ENCODE results near the gene FAM163B. TPM values are rescaled to one million over a fixed set of nuclear protein-coding genes. Genes with fewer than 3 reads are reported as not detected.
A peak's percentile ranks its signal among the peaks of the same experiment; 100 is the strongest.

Gene FAM163B
- total RNA-seq, 4 donors from 2014 or later: not detected

GRCh38 chr9:133536080-133536479 is 73.1 kb downstream of the FAM163B start:
- H3K9me3 ChIP-seq: no peaks in the 10 kb centered on the region
- no peak for TF ChIP-seq POLR2A (IDR thresholded peaks at IDR 0.05)
- no peak for TF ChIP-seq CTCF (IDR thresholded peaks at IDR 0.05)
- H3K27ac ChIP-seq: no peak overlapping the region
- no peaks in the 10 kb centered on the region for H3K36me3 ChIP-seq
- DNase-seq: no peak
- H3K27me3 ChIP-seq: no peaks in the 10 kb centered on the region
- no peak overlapping the region for H3K4me3 ChIP-seq
- H3K4me1 ChIP-seq: peaks cover 0 to 33% (median 5%) of the 10 kb centered on the region in 4 donors

DNA sequence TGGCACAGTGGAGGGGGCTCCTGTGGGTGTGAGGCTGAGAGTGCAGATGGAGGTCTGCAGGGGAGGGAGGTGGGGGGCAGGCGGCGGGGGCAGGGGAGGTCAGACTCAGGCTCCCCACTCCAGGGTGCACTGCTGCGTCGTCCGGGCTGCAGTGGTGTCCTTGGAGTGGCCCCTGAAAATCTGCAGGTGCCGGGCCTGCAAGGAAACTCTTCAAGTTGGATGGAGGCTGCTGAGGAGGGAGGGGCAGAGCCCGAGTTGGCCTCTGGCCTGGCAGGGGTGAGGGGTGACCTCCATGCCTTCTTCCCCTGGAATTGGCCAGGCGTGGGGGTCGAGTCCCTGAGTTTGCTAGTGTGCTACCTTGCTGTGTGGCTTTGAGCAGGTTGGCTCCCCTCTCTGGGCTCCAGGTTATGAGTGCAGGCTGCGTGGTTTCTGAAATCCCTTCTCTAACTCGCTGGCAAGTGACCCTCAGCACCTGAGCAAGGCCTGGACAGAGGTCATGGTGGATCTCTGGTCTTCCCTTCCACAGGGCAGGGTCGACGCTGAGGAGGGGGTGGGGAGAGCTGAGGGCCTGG is 73.8 kb downstream of the FAM163B start:
- H3K4me1 ChIP-seq: peaks cover 0 to 33% (median 5%) of the 10 kb centered on the region in 4 donors
- DNase-seq: no peak

GRCh38 chr9:133534346-133535291 is 74.6 kb downstream of the FAM163B start, which contains the start of gene ADAMTSL2:
Gene ADAMTSL2, plus strand, starts transcription at chr9:133534704. Its CDS starts 2,009 bp downstream, at chr9:133536713.
- peak within 1 kb of the TSS; percentile 24 to 48 (median 35) for H3K4me3 ChIP-seq
- peak within 1 kb of the TSS; percentile 5 to 52 (median 42) for H3K27ac ChIP-seq
- peaks cover 0 to 28% (median 5%) of the 10 kb centered on the region in 4 donors for H3K4me1 ChIP-seq
- no peaks in the 10 kb centered on the region for H3K27me3 ChIP-seq
- H3K36me3 ChIP-seq: no peaks in the 10 kb centered on the region
- DNase-seq: peak in 1 of 3 donors; percentile 59
- H3K9me3 ChIP-seq: no peaks in the 10 kb centered on the region
- TF ChIP-seq CTCF (IDR thresholded peaks at IDR 0.05): no peak
- no peak for TF ChIP-seq POLR2A (IDR thresholded peaks at IDR 0.05)

More for the DNA sequence above, 73.8 kb downstream of the FAM163B start:
- Histone ChIP-seq H3K9me3 (no peaks in the 10 kb centered on the region), H3K27me3 (no peaks in the 10 kb centered on the region), H3K4me3 (peak overlapping the region in 3 of 4 donors; percentile 30 to 48 (median 40)), H3K36me3 (no peaks in the 10 kb centered on the region), H3K27ac (no peak overlapping the region)
- TF ChIP-seq POLR2A (IDR thresholded peaks at IDR 0.05) (no peak), CTCF (IDR thresholded peaks at IDR 0.05) (no peak)

GRCh38 chr9:133533857-133534256 is 75.3 kb downstream of the FAM163B start:
- no peak for DNase-seq
- no peaks in the 10 kb centered on the region for H3K36me3 ChIP-seq
- peaks cover 0 to 21% (median 5%) of the 10 kb centered on the region in 4 donors for H3K4me1 ChIP-seq
- H3K4me3 ChIP-seq: peak overlapping the region in 2 of 4 donors; percentile 40 to 48
- H3K27me3 ChIP-seq: no peaks in the 10 kb centered on the region
- H3K27ac ChIP-seq: peak overlapping the region; percentile 5 to 52 (median 42)
- no peak for TF ChIP-seq POLR2A (IDR thresholded peaks at IDR 0.05)
- TF ChIP-seq CTCF (IDR thresholded peaks at IDR 0.05): no peak
- no peaks in the 10 kb centered on the region for H3K9me3 ChIP-seq

DNA sequence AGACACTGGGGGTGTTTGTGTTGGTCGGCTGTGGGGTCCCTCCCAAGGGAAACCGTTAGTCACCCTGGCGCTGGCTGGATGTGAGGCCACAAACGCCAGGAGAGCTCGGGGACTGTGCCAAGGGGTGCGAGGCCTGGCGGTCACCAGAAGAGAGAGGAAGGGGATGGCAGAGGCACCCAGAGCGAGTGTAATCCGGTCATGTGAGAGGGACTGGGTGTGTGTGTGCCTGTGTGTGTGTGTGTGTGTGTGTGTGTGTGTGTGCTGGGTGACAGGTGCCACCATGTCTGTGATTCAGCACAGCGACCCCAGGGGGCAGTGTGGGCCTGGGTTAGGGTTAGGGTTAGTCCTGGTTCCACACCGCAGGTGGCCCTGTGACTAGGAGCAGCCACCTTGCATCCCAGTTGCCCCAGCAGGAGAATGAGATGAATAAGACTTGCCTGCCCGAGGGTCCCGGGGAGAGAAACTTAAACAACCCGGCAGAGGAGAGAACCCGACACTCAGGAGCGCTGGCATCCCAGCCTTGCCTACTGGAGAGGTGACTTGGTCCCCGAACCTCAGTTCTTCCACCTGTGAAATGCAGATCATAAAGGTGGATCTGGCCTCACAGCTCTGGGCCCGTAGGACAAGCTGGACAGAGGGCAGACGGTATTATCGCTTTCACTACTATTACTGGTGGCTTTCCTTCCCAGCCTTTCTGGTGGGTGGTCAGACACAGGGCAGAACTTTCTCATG is 76.1 kb downstream of the FAM163B start:
- TF ChIP-seq CTCF (IDR thresholded peaks at IDR 0.05) (peak in 4 of 6 experiments; percentile 35 to 57 (median 51)), POLR2A (IDR thresholded peaks at IDR 0.05) (no peak)
- DNase-seq: peak; percentile 44 to 74 (median 67)
- H3K4me1 ChIP-seq: peaks cover 0 to 27% (median 5%) of the 10 kb centered on the region in 4 donors
- H3K9me3 ChIP-seq: no peaks in the 10 kb centered on the region
- no peaks in the 10 kb centered on the region for H3K27me3 ChIP-seq
- peak overlapping the region in 1 of 4 donors; percentile 46 for H3K27ac ChIP-seq
- H3K36me3 ChIP-seq: no peaks in the 10 kb centered on the region
- H3K4me3 ChIP-seq: no peak overlapping the region
